ENCODE data around the gene TBC1D13.
A peak's percentile ranks its signal among the peaks of the same experiment; 100 is the strongest.
"Not testable (repeated sequence)": the region's sequence is repeated elsewhere in the genome, so short reads cannot be mapped to it uniquely, and the experiment has no call there.

Gene TBC1D13, protein sequence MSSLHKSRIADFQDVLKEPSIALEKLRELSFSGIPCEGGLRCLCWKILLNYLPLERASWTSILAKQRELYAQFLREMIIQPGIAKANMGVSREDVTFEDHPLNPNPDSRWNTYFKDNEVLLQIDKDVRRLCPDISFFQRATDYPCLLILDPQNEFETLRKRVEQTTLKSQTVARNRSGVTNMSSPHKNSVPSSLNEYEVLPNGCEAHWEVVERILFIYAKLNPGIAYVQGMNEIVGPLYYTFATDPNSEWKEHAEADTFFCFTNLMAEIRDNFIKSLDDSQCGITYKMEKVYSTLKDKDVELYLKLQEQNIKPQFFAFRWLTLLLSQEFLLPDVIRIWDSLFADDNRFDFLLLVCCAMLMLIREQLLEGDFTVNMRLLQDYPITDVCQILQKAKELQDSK

GRCh38 chr9:128786681-128787601, at the start of gene TBC1D13:
Gene TBC1D13, plus strand, starts transcription at chr9:128787253. Its CDS starts 101 bp downstream, at chr9:128787354.
- DNase-seq, result peak; percentile 88

GRCh38 chr9:128742401-128742800, 44.7 kb upstream of the TBC1D13 start:
- DNase-seq, result no peak

GRCh38 chr9:128743421-128743820, 43.6 kb upstream of the TBC1D13 start:
- no peak for DNase-seq

DNA sequence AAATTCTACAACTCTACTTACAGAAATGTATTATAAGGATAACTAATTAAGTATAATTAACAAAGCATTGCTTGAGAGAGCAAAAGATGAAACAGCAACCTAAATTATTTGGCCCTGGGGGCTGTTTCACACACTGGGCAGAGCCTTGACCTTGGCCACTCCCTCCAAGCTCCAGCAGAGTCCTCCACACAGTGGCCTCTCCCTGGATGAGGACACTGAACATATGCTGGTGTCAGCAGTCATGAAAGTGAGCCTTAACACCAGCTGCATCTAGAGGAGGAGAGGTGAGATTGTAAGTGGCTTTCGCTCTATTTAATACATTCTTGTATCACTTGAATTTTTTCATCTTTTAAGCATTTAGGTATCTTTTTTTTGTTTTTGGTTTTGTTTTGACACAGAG, 39.8 kb upstream of the TBC1D13 start:
- no peak for DNase-seq

DNA sequence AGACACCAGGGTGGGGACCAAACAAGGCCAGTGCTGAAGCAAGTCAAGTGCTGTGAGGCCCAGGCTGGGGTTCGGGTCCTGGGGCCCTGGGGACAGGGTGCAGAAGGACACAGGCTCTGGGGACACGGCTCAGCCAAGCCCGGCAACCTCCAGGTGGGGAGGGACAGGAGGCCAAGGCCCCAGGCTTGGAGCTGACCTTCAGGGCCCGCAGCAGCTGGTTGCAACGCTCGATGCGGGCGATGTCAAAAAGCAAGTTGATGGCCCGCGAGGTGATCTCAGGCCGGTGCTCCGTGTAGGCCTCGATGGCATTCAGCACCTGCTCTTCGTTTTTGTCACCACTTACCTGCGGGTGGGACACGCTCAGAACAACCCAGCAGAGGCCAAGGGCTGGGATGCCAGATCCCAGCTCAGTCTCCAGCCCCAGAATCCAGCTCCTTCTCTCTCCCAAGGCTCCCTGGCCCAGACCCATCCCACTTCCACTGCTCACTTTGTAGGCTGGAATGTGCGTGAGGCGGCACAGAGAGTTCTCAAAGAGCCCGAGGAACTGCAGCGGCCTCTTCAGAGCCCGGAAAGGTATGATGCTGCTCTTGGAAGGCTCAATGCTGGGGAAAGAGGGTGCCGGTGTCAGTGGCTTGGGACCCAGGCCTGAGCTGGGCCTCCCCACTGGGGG, 36.0 kb upstream of the TBC1D13 start:
- no peak for DNase-seq

GRCh38 chr9:128753627-128754026, 33.4 kb upstream of the TBC1D13 start:
- no peak for DNase-seq

GRCh38 chr9:128757602-128758001, 29.5 kb upstream of the TBC1D13 start:
- no peak for DNase-seq

DNA sequence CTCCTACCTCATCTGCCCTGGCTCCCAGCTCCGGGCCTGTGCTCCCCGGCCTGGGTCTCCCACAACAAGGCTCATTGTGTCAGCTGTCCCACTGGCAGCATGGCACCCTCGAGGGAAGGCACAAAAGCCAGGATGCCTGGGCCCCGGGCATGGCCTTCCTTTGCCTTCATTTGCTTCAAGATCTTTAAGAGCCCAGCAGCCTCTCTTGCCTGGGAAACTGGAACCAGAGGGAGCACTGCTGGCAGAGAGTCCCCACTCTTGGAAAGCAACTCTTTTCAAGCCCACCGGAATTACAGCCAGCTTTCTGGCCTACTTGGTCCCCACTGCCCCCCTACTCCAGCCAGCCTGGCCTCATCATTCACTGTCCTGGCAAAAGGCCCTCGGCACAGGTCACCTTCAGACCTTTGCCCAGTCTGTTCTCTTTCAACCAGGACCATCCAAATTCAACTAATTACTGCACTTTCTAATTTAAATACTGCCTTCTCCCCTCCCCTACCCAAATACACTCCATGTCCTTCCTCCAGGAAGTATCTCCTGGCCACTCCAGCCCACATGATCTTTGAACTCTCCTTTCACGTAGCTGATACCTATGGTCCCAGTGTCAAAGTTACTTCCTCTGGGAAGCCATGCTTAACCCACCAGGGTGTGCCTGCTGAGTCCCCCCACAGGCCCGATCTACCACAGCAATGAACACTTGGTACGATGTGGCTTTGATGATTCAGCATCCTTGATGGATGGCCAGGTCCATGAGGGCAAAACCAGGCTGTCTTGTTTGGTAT, 24.2 kb upstream of the TBC1D13 start:
- DNase-seq, result no peak

DNA sequence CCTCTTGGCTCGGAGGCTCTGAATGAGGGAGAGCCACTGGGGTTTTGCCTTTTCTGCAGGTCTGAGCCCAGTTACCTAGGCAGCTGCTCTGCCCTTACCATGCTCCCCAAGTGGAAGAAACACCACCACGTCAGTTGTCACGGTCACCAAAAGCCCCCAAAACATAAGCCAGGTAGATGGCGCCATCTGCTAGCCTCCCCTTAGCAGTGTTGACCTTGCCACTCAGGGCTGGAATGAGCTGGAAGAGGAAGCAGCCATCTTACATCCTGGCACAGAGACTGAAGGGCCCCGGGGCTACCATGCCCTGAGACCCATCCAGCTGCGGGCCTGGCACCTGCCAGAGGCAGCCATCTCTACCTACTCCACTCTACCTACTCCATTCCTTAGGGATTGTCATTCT, 22.7 kb upstream of the TBC1D13 start:
- no peak for DNase-seq

- DNase-seq, result no peak
Measured at GRCh38 chr9:128765499-128765898, 21.6 kb upstream of the TBC1D13 start.

DNA sequence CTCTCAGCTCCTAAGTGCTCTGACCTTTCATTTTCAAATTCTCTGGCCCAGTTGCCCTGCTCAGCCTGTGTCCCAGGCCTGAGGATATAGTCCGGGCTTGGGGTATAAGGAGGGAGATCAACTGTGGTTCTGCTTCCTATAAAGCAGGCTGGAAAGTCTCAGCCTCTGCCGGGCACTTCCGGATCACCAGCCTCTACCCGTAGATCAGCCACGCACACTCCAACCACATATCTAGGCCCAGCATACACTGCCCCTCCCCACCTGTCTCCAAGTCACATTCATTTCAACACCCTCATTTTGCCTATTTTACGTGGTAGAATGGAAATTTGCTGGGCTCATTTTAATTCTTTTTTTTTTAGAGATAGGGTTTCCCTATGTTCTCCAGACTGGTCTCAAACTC, 18.4 kb upstream of the TBC1D13 start:
- no peak for DNase-seq

- no peak for DNase-seq
Measured at GRCh38 chr9:128770286-128771030, 16.6 kb upstream of the TBC1D13 start.

DNA sequence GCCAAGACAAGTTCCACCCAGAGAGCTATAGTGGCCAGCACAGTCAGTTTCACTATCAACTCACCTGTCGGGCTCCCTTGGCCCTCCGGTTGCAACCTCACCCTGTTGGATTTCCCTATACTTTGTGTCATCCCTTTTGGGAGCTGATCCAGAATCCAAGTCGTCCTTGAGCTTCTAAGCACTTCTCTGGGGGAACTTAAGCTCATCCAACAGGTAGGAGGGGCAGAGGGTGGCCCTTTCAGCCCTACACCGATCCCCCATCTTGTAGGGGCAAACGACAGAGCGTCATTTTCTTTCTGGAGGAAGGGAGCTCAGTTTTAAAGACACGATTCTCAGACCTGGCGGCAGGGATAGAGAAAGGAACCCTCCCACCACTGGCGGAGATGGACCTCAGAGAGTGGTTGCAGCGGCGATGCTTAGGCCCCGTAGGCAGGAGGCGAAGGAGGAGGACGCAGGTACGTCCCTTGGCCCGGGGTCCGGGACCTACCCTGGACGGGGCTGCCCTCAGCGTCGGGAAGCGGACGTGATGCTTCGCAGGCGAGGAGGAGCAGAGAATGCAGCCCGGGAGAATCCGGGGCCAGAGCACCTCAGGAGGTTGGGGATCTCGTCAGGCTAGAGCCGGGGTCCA, 15.8 kb upstream of the TBC1D13 start:
- DNase-seq, result peak; percentile 5

DNA sequence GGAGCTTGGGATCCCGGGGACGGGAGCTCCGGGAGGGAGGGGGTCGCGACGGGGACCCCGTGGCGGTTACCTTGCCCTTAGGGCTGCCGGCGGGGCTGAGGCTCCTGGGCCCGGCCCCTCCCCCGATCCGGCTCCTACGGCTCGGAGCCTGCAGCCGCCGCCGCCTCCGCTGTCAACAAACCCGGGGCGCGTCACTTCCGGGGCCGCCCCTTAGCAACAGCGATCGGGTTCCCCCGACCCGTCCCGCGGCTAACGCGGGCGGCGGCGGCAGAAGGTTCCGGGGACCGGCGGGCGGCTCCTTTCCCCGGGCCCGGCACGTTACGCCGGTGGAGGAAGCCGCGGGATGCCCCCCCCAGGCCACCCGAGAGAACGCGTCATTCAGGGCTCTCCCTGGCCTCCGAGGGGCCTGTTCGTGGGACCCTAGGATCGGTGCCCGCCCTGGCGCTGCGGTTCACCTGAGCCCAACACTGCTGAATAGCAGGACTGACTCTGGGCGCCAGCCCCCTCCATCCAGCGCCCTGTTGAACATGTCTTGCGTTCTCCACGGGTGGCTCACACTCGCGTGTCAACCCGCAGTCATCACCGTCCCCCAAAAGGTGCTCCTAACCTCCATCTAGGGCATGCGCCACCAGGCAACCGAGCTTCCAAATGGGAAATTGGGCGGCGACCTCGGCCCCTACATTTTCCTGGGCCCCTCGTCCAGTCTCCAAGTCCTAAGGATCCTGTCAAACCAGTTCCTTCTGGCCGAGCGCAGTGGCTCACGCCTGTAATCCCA, 15.1 kb upstream of the TBC1D13 start, which contains the start of gene ZER1:
Gene ZER1, minus strand, starts transcription at position 183 of the 775 bp plus-strand sequence. CDS start 16,362 bp downstream, outside the sequence.
- DNase-seq, result peak; percentile 91

GRCh38 chr9:128773049-128773448, 14.0 kb upstream of the TBC1D13 start:
- DNase-seq, result no peak

DNA sequence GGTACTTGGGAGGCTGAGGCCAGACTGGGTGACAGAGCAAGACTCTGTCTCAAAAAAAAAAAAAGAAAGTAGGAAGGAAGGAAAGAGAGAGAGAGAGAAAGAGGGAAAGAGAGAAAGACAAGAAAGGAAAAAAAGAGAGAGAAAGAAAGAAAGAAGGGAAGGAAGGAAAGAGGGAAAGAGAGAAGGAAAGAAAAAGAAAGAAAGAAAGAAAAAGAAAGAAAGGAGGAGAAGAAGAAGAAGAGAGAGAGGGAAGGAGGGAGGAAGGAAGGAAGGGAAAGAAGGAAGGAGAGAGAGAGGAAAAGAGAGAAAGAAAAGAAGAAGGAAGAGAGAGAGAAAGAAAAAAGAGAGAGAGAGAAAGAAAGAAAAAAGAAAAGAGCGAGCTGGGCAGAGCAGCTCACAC, 12.2 kb upstream of the TBC1D13 start:
- DNase-seq, result no peak

- DNase-seq, result not testable (repeated sequence)
Measured at GRCh38 chr9:128780093-128780492, 7.0 kb upstream of the TBC1D13 start.

DNA sequence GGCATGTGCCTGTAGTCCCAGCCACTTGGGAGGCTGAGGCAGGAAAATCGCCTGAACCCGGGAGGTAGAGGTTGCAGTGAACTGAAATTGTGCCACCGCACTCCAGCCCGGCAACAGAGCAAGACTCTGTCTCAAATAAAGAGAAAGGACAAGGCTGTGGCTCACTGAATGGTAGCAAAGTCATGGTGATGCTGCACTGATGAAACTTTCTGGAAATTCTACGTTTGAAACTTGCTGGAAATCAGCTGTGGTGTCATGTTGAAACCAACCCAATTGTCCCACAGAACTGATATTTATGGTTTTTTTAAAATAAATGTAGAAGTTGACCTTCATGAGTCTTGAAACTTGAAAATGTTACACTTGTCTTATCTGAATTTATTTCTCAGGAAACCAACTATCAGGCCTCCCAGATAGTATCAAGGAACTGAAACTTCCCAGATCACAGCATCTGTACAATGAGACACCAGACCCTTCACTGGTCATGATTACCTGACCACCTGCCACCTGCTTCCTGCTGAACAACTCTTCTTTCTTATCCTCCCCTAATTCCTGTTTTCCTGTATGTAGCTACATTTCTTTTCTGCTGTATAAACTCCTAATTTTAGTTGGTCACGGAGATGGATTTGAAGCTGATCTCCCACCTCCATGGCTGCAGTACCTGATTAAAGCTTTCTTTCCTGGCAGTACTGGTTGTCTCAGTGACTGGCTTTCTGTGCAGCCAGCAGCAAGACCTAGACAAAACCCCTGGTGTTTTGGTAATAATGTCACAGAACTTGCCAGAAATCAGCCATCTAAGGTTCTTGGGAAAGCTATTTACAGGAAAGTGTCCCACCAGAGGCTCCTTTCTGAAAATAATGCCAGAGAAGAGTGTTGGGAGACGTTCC, 5.6 kb upstream of the TBC1D13 start:
- DNase-seq, result no peak

- no peak for DNase-seq
Measured at GRCh38 chr9:128782669-128783068, 4.4 kb upstream of the TBC1D13 start.

All from CD4-positive, alpha-beta T cell treated with Interferon gamma for 1 hour (primary cell).